ENCODE measurements around the gene PRKCZ. TPM values are rescaled to one million over a fixed set of nuclear protein-coding genes. Genes with fewer than 3 reads are reported as not detected.

Gene PRKCZ
- total and polyA plus RNA-seq, 9 of the 15 experiments (the other 6 are each of a cell fraction or from before 2014, with no cell fraction given), result 0.07 to 3.1 (median 1.3) TPM

DNA sequence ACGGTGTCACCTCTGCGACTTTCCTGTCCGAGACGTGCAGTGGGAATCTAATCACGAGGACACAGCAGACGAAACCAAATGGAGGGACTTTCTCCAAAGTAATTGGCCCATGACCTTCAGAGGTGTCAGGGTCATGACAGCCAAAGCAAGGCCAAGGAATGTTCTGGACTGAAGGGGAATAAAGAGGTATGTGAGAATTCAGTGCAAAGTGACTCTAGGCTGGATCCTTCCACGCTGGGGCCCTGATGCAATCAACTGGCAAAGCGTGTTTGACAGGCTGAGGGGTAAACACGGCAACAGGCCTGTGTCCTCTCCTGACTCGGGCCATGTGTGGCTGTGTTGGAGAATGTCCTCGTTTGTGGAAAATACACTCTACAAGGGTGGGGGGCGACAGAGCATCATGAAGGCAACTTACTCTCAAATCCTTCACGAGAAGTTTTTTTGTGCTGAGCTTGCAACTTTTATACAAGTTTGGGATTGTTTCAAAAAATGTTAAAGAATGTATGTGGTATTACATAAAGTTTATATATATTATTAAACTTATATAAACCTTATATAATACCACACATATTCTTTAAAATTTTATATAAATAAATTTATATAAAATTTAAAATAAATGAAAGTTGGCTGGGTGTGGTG, 48.3 kb upstream of the PRKCZ start (continued):
- TF ChIP-seq, protein P1, sequence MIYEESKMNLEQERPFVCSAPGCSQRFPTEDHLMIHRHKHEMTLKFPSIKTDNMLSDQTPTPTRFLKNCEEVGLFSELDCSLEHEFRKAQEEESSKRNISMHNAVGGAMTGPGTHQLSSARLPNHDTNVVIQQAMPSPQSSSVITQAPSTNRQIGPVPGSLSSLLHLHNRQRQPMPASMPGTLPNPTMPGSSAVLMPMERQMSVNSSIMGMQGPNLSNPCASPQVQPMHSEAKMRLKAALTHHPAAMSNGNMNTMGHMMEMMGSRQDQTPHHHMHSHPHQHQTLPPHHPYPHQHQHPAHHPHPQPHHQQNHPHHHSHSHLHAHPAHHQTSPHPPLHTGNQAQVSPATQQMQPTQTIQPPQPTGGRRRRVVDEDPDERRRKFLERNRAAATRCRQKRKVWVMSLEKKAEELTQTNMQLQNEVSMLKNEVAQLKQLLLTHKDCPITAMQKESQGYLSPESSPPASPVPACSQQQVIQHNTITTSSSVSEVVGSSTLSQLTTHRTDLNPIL (CRISPR knock-in tag; IDR thresholded peaks at IDR 0.05), result no peak
- TF ChIP-seq, protein P2, sequence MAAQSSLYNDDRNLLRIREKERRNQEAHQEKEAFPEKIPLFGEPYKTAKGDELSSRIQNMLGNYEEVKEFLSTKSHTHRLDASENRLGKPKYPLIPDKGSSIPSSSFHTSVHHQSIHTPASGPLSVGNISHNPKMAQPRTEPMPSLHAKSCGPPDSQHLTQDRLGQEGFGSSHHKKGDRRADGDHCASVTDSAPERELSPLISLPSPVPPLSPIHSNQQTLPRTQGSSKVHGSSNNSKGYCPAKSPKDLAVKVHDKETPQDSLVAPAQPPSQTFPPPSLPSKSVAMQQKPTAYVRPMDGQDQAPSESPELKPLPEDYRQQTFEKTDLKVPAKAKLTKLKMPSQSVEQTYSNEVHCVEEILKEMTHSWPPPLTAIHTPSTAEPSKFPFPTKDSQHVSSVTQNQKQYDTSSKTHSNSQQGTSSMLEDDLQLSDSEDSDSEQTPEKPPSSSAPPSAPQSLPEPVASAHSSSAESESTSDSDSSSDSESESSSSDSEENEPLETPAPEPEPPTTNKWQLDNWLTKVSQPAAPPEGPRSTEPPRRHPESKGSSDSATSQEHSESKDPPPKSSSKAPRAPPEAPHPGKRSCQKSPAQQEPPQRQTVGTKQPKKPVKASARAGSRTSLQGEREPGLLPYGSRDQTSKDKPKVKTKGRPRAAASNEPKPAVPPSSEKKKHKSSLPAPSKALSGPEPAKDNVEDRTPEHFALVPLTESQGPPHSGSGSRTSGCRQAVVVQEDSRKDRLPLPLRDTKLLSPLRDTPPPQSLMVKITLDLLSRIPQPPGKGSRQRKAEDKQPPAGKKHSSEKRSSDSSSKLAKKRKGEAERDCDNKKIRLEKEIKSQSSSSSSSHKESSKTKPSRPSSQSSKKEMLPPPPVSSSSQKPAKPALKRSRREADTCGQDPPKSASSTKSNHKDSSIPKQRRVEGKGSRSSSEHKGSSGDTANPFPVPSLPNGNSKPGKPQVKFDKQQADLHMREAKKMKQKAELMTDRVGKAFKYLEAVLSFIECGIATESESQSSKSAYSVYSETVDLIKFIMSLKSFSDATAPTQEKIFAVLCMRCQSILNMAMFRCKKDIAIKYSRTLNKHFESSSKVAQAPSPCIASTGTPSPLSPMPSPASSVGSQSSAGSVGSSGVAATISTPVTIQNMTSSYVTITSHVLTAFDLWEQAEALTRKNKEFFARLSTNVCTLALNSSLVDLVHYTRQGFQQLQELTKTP (IDR thresholded peaks at IDR 0.05; ENCODE audit: low read depth in 1 of 2, partially characterized antibody in 2 of 2), result no peak
- TF ChIP-seq ZBTB9 (CRISPR knock-in tag; IDR thresholded peaks at IDR 0.05) (no peak), NCOA1 (IDR thresholded peaks at IDR 0.05; ENCODE audit: low read depth) (no peak), HNRNPK (IDR thresholded peaks at IDR 0.05; ENCODE audit: low read depth, low read length, poor library complexity, severe bottlenecking) (no peak), PRDM10 (IDR thresholded peaks at IDR 0.05; ENCODE audit: partially characterized antibody) (peak; percentile 26), ZNF785 (CRISPR knock-in tag; IDR thresholded peaks at IDR 0.05) (no peak), ZNF316 (IDR thresholded peaks at IDR 0.05) (peak; percentile 98), HCFC1 (IDR thresholded peaks at IDR 0.05; ENCODE audit: low read depth, low read length) (no peak), SP1 (CRISPR knock-in tag; IDR thresholded peaks at IDR 0.05) (no peak), SP2 (IDR thresholded peaks at IDR 0.05; ENCODE audit: extremely low read depth, low read depth, low read length, poor library complexity, severe bottlenecking) (no peak), NELFE (IDR thresholded peaks at IDR 0.05; ENCODE audit: insufficient read depth, insufficient read length) (no peak), RFX7 (CRISPR knock-in tag; IDR thresholded peaks at IDR 0.05) (no peak), MTA1 (IDR thresholded peaks at IDR 0.05; ENCODE audit: borderline replicate concordance) (no peak), TGIF2 (CRISPR knock-in tag; IDR thresholded peaks at IDR 0.05) (no peak), HOXB6 (CRISPR knock-in tag; IDR thresholded peaks at IDR 0.05; ENCODE audit: borderline replicate concordance) (no peak)
- TF ChIP-seq, protein P3, sequence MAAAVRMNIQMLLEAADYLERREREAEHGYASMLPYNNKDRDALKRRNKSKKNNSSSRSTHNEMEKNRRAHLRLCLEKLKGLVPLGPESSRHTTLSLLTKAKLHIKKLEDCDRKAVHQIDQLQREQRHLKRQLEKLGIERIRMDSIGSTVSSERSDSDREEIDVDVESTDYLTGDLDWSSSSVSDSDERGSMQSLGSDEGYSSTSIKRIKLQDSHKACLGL (CRISPR knock-in tag; IDR thresholded peaks at IDR 0.05; ENCODE audit: borderline replicate concordance, poor library complexity, severe bottlenecking), result no peak
